ENCODE results near the gene SCP2D1. TPM values are rescaled to one million over a fixed set of nuclear protein-coding genes. Genes with fewer than 3 reads are reported as not detected.

SCP2D1 gene
- total RNA-seq, 1 donor from 2014 or later: not detected

DNA sequence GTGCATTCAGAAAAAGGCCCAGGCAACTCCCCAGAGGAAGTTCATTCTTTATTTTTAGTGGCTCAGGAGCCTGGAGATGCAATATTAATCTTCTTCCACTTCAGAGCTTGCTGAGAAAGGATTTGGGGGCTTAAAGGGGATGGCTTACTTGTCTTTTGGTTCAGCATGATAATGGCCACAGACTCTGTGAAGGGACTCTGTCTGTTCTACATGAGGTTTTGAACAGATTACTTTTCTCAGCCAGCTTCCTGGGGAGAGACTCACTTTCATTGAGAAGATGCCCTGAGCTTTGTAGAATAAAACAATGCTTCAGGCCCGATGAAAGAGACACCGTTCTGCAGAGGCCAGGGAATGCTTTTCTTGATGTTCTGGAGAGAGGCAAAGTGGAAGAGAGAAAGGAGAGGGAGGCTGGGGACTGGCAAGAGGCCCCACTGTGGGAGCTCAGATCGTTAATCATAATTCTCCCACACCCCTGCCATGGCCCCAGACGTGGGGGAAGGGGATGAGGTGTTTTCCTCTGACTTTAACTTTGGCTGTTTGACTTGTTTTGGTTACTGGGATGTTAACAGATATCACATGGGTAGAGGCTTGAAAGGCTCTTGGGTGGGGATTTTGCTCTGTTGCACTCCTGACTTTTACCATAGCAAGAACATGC is 19.1 kb downstream of the SCP2D1 start:
- peaks cover 14% of the 10 kb centered on the region for H3K27me3 Mint-ChIP-seq (ENCODE audit: low read depth)
- no peaks in the 10 kb centered on the region for H3K36me3 Mint-ChIP-seq (ENCODE audit: low read depth)
- H3K27ac Mint-ChIP-seq (ENCODE audit: unreplicated experiment): no peak overlapping the region
- no peaks in the 10 kb centered on the region for H3K4me1 Mint-ChIP-seq (ENCODE audit: low read depth)
- H3K9me3 Mint-ChIP-seq (ENCODE audit: low read depth): peaks cover 3% of the 10 kb centered on the region
- H3K4me3 Mint-ChIP-seq (ENCODE audit: unreplicated experiment): no peak overlapping the region
- no peak for DNase-seq (ENCODE audit: low spot score)
- TF ChIP-seq, protein P1, sequence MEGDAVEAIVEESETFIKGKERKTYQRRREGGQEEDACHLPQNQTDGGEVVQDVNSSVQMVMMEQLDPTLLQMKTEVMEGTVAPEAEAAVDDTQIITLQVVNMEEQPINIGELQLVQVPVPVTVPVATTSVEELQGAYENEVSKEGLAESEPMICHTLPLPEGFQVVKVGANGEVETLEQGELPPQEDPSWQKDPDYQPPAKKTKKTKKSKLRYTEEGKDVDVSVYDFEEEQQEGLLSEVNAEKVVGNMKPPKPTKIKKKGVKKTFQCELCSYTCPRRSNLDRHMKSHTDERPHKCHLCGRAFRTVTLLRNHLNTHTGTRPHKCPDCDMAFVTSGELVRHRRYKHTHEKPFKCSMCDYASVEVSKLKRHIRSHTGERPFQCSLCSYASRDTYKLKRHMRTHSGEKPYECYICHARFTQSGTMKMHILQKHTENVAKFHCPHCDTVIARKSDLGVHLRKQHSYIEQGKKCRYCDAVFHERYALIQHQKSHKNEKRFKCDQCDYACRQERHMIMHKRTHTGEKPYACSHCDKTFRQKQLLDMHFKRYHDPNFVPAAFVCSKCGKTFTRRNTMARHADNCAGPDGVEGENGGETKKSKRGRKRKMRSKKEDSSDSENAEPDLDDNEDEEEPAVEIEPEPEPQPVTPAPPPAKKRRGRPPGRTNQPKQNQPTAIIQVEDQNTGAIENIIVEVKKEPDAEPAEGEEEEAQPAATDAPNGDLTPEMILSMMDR (IDR thresholded peaks at IDR 0.05): no peak

DNA sequence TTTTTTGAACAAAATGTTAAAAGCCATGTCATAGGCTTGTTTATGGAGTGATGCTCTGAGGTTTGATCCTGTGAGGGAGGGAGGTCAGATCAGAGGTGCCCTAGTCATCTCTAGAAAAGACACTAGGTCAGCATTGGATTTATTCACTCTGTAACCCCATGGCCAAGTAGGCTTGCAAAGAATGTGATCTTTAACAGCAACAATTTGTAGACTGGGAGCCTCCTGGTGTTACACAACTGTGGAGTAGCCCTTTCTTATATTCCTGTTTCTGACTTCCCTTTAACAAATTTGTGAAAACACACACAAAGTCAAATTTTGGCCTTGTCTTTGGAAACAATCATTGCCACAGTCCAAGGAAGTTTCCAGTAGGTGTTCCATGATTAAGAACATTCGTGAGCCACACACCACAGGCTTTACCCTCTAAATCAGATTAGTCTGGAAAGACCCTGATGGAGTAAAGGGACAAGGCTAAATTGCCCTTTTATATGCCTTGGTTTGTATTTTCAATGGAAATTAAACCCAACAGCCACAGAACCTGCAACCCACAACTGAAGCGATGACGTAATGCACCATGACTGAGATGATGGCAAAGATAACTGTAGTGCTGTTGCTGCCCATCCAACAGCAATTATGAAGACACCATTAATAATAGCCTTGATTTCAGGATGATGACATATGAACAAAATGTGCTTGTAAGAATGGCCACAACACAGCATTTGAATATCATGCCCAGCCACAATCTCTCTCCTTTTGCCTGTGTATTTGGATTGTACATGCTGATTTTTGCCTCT is 22.1 kb downstream of the SCP2D1 start:
- no peak overlapping the region for H3K4me3 Mint-ChIP-seq (ENCODE audit: unreplicated experiment)
- peaks cover 7% of the 10 kb centered on the region for H3K27me3 Mint-ChIP-seq (ENCODE audit: low read depth)
- no peak overlapping the region for H3K27ac Mint-ChIP-seq (ENCODE audit: unreplicated experiment)
- H3K9me3 Mint-ChIP-seq (ENCODE audit: low read depth): peaks cover 3% of the 10 kb centered on the region
- DNase-seq (ENCODE audit: low spot score): no peak
- H3K36me3 Mint-ChIP-seq (ENCODE audit: low read depth): no peaks in the 10 kb centered on the region
- TF ChIP-seq, protein P1 (IDR thresholded peaks at IDR 0.05): no peak
- no peaks in the 10 kb centered on the region for H3K4me1 Mint-ChIP-seq (ENCODE audit: low read depth)

DNA sequence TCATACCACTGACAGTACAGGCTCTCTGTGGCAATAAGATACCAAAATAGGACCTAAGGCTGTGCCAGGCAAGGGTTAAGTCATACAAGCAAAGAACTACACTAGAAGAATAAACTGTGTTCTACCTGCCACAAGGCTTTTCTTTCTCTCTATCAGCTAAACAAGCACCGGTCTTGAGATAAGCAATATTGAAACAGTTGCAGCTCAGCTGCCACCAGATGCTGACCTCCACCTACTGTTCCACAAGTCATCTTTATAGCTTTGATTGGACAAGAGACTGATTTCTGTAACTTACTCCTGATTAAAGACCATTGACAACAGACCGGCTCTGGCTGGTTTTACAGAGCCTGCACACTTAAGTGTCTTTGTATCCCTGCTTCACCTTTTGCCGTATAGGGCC is 24.1 kb downstream of the SCP2D1 start:
- Mint-ChIP-seq H3K4me1 (ENCODE audit: low read depth) (no peaks in the 10 kb centered on the region), H3K4me3 (ENCODE audit: unreplicated experiment) (no peak overlapping the region), H3K27ac (ENCODE audit: unreplicated experiment) (no peak overlapping the region), H3K9me3 (ENCODE audit: low read depth) (peaks cover 3% of the 10 kb centered on the region), H3K27me3 (ENCODE audit: low read depth) (peaks cover 3% of the 10 kb centered on the region), H3K36me3 (ENCODE audit: low read depth) (no peaks in the 10 kb centered on the region)
- TF ChIP-seq, protein P1 (IDR thresholded peaks at IDR 0.05): no peak
- DNase-seq (ENCODE audit: low spot score): no peak

DNA sequence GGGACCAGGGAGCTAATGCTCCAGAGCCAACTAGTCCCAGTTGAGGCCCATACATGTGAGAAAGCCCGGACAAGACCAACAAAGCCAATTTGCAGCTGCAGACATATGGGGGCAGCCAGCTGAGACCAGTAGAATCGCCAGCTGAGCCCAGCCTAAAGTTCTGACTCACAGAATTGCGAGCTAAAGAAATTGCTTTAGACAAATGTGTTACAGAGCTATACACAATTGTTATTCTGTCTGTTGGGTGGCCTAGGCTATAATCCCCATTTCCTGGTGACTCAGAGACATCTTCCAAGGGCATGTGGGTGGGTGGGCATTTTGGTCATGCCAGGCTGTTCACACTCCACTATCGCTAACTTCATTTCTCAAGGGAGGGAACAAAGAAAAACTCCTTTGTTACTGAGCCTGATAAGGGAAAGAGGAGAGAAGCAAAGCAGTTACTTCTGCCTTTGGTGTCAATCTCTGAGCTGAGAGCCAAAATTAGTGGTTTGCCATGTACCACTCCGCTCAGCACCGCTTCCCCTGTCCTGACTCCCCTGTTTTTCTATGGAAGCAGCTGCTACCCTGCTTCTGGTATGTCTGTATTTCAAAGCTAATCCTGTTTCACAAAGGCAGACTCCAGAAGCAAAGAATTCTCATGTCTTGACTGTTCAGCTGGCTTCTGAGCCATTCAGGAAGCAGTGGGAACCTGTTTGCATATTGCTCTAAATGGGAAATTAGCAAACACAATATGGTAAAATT is 26.1 kb downstream of the SCP2D1 start:
- DNase-seq (ENCODE audit: low spot score): no peak
- no peaks in the 10 kb centered on the region for H3K36me3 Mint-ChIP-seq (ENCODE audit: low read depth)
- TF ChIP-seq, protein P1 (IDR thresholded peaks at IDR 0.05): no peak
- H3K9me3 Mint-ChIP-seq (ENCODE audit: low read depth): peaks cover 3% of the 10 kb centered on the region
- H3K27ac Mint-ChIP-seq (ENCODE audit: unreplicated experiment): no peak overlapping the region
- no peaks in the 10 kb centered on the region for H3K4me1 Mint-ChIP-seq (ENCODE audit: low read depth)
- no peak overlapping the region for H3K4me3 Mint-ChIP-seq (ENCODE audit: unreplicated experiment)
- peaks cover 3% of the 10 kb centered on the region for H3K27me3 Mint-ChIP-seq (ENCODE audit: low read depth)

DNA sequence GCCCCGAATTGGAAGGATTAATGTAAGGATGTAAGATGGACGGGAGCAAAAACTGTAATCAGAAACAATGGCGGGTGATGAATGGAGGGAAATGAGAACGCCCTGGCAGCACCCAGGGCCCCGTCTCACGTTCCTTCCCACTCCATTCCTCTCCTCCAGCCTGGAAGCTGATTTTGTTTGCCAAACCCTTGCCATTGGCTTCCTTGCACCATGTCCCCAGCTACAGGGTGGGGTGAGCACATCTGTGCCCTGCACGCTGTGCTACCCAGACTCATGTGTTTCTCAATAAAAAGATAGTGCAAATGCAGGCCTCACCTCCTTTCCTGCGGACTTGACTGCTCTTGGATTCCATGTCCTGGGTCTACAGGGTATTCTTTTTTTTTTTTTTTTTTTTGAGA is 26.7 kb downstream of the SCP2D1 start:
- Mint-ChIP-seq H3K9me3 (ENCODE audit: low read depth) (peaks cover 3% of the 10 kb centered on the region), H3K27ac (ENCODE audit: unreplicated experiment) (no peak overlapping the region), H3K4me1 (ENCODE audit: low read depth) (no peaks in the 10 kb centered on the region), H3K27me3 (ENCODE audit: low read depth) (peaks cover 3% of the 10 kb centered on the region), H3K36me3 (ENCODE audit: low read depth) (no peaks in the 10 kb centered on the region), H3K4me3 (ENCODE audit: unreplicated experiment) (no peak overlapping the region)
- DNase-seq (ENCODE audit: low spot score): no peak
- TF ChIP-seq, protein P1 (IDR thresholded peaks at IDR 0.05): no peak

Measured in chondrocyte (in vitro differentiated cells).